Mesenchymal stem cell (in vitro differentiated cells and primary cell): ENCODE data around the gene CPXM2.

Experiments used
- DNase-seq: peaks from one replicate; pipeline ENCODE4 v3.0.0-alpha.2; 2013
- H2AFZ ChIP-seq: one replicate; pipeline ENCODE4 v1.6.1; 2013; ENCODE audit warnings: low read depth, mild to moderate bottlenecking, control low read depth, inconsistent platforms, low read length, moderate library complexity
- H2AK5ac ChIP-seq: 2 replicates; pipeline ENCODE4 v1.6.1; 2013; ENCODE audit warnings: low read length, moderate library complexity, mild to moderate bottlenecking, inconsistent platforms; ENCODE audit not compliant: severe bottlenecking
- H2BK120ac ChIP-seq: one replicate; pipeline ENCODE4 v1.6.1; 2013; ENCODE audit warnings: low read depth, mild to moderate bottlenecking, inconsistent platforms, low read length, moderate library complexity
- H2BK12ac ChIP-seq, 2 experiments: one replicate each; pipeline ENCODE4 v1.6.1; 2013; ENCODE audit warnings: inconsistent platforms in 2 of 2, low read length in 2 of 2, mild to moderate bottlenecking in 2 of 2, moderate library complexity in 2 of 2, control low read depth in 1 of 2
- H2BK15ac ChIP-seq: one replicate; pipeline ENCODE4 v1.6.1; 2013; ENCODE audit warnings: mild to moderate bottlenecking, low read depth, inconsistent platforms; ENCODE audit not compliant: poor library complexity, severe bottlenecking
- H2BK5ac ChIP-seq: 2 replicates; pipeline ENCODE4 v1.6.1; 2013; ENCODE audit warnings: low read depth, mild to moderate bottlenecking, low read length, control low read depth, inconsistent platforms; ENCODE audit not compliant: poor library complexity, severe bottlenecking
- H3K14ac ChIP-seq, 2 experiments: one replicate each; pipeline ENCODE4 v1.6.1; 2013; ENCODE audit warnings: inconsistent platforms in 2 of 2, low read length in 2 of 2, control low read depth in 1 of 2, mild to moderate bottlenecking in 1 of 2, moderate library complexity in 1 of 2
- H3K18ac ChIP-seq, 2 experiments: one replicate each; pipeline ENCODE4 v1.6.1; 2013; ENCODE audit warnings: inconsistent platforms in 2 of 2, low read length in 2 of 2, control low read depth in 1 of 2, low read depth in 1 of 2, mild to moderate bottlenecking in 1 of 2
- H3K23ac ChIP-seq, 2 experiments: one replicate each; pipeline ENCODE4 v1.6.1; 2013; ENCODE audit warnings: inconsistent platforms in 2 of 2, low read length in 2 of 2, mild to moderate bottlenecking in 2 of 2, moderate library complexity in 2 of 2, control low read depth in 1 of 2
- H3K27ac ChIP-seq: 2 replicates; pipeline ENCODE4 v1.5.1; 2013; ENCODE audit warnings: mild to moderate bottlenecking, moderate library complexity, low read length, control low read depth, inconsistent platforms; ENCODE audit not compliant: poor library complexity, severe bottlenecking
- H3K27me3 ChIP-seq, 2 experiments: 2 replicates each; pipeline versions ENCODE4 v1.6.1 to v1.7.0; 2013; ENCODE audit warnings: low read length in 2 of 2, mild to moderate bottlenecking in 2 of 2, moderate library complexity in 2 of 2, control low read depth in 1 of 2, inconsistent platforms in 1 of 2; ENCODE audit not compliant: control insufficient read depth in 1 of 2, insufficient read depth in 1 of 2
- H3K36me3 ChIP-seq, 2 experiments: 2 replicates each; pipeline versions ENCODE4 v1.6.1 to v1.7.0; 2013; ENCODE audit warnings: low read length in 2 of 2, control low read depth in 1 of 2, inconsistent platforms in 1 of 2, low read depth in 1 of 2, mild to moderate bottlenecking in 1 of 2; ENCODE audit not compliant: insufficient read depth in 2 of 2, control insufficient read depth in 1 of 2
- H3K4ac ChIP-seq, 2 experiments: one replicate each; pipeline ENCODE4 v1.6.1; 2013; ENCODE audit warnings: inconsistent platforms in 2 of 2, low read length in 2 of 2, mild to moderate bottlenecking in 2 of 2, moderate library complexity in 2 of 2, control low read depth in 1 of 2, low read depth in 1 of 2
- H3K4me1 ChIP-seq: 2 replicates; pipeline ENCODE4 v1.6.1; 2013; ENCODE audit warnings: low read depth, low read length, control low read depth; ENCODE audit not compliant: control insufficient read depth, insufficient read depth
- H3K4me2 ChIP-seq: 2 replicates; pipeline ENCODE4 v1.6.1; 2013; ENCODE audit warnings: low read length, mild to moderate bottlenecking, inconsistent platforms; ENCODE audit not compliant: poor library complexity, severe bottlenecking
- H3K4me3 ChIP-seq, 2 experiments: 2 replicates each; pipeline versions ENCODE4 v1.5.1 to v1.7.0; 2013; ENCODE audit warnings: low read length in 2 of 2, mild to moderate bottlenecking in 2 of 2, control low read depth in 1 of 2, low read depth in 1 of 2; ENCODE audit not compliant: insufficient read depth in 1 of 2
- H3K79me1 ChIP-seq: replicated peaks from 2 replicates; pipeline ENCODE4 v1.6.1; 2013; ENCODE audit warnings: mild to moderate bottlenecking, control low read depth, low read length, inconsistent platforms; ENCODE audit not compliant: poor library complexity, severe bottlenecking
- H3K9ac ChIP-seq: 2 replicates; pipeline ENCODE4 v1.7.0; 2013; ENCODE audit warnings: mild to moderate bottlenecking, low read length, moderate library complexity
- H3K9me3 ChIP-seq: 2 replicates; pipeline ENCODE4 v1.7.0; 2013; ENCODE audit warnings: mild to moderate bottlenecking, low read length; ENCODE audit not compliant: control insufficient read depth
- H4K8ac ChIP-seq: one replicate; pipeline ENCODE4 v1.6.1; 2013; ENCODE audit warnings: inconsistent platforms, mild to moderate bottlenecking, low read length, moderate library complexity
- H4K91ac ChIP-seq: one replicate; pipeline ENCODE4 v1.6.1; 2013; ENCODE audit warnings: mild to moderate bottlenecking, low read length, inconsistent platforms
- WGBS: methylation state at CpG from one replicate; pipeline ENCODE4 v1.1.7; 2013; ENCODE audit warnings: mixed read lengths; 5-methylcytosine and 5-hydroxymethylcytosine counted together

The CPXM2 gene

GRCh38 chr10:123886292-123886691 is 5.3 kb downstream of the CPXM2 start:
- no peaks in the 10 kb centered on the region for H3K36me3 ChIP-seq
- H3K9me3 ChIP-seq: no peaks in the 10 kb centered on the region

GRCh38 chr10:123885406-123886170 is 6.0 kb downstream of the CPXM2 start:
- H3K27ac ChIP-seq: no peak overlapping the region
- no peak overlapping the region for H3K18ac ChIP-seq
- no peaks in the 10 kb centered on the region for H3K36me3 ChIP-seq
- WGBS: 83% methylated on average over 6 of the region's 6 CpGs
- H2AK5ac ChIP-seq: no peak overlapping the region
- H3K9ac ChIP-seq: no peak overlapping the region
- no peak overlapping the region for H2AFZ ChIP-seq
- no peak overlapping the region for H2BK12ac ChIP-seq
- no peak overlapping the region for H2BK120ac ChIP-seq
- H3K4me3 ChIP-seq: no peak overlapping the region
- no peak overlapping the region for H3K4ac ChIP-seq
- no peak overlapping the region for H3K14ac ChIP-seq
- no peaks in the 10 kb centered on the region for H3K79me1 ChIP-seq
- DNase-seq: no peak
- H3K4me1 ChIP-seq: no peaks in the 10 kb centered on the region
- no peak overlapping the region for H4K91ac ChIP-seq
- no peaks in the 10 kb centered on the region for H3K9me3 ChIP-seq
- peaks cover 7 to 26% of the 10 kb centered on the region in 2 experiments for H3K27me3 ChIP-seq
- H3K23ac ChIP-seq: no peak overlapping the region
- H3K4me2 ChIP-seq: no peak overlapping the region
- H2BK15ac ChIP-seq: no peak overlapping the region
- no peak overlapping the region for H2BK5ac ChIP-seq
- no peak overlapping the region for H4K8ac ChIP-seq

More at GRCh38 chr10:123886292-123886691, 5.3 kb downstream of the CPXM2 start:
- Histone ChIP-seq H2BK12ac (no peak overlapping the region), H2BK5ac (no peak overlapping the region), H3K4me3 (no peak overlapping the region), H2AK5ac (no peak overlapping the region), H2BK15ac (no peak overlapping the region), H3K18ac (no peak overlapping the region), H3K23ac (no peak overlapping the region), H4K91ac (no peak overlapping the region), H2AFZ (no peak overlapping the region), H3K4me1 (no peaks in the 10 kb centered on the region), H3K27me3 (peaks cover 7 to 33% of the 10 kb centered on the region in 2 experiments), H3K9ac (no peak overlapping the region), H2BK120ac (no peak overlapping the region), H4K8ac (no peak overlapping the region), H3K4me2 (no peak overlapping the region), H3K14ac (no peak overlapping the region), H3K27ac (no peak overlapping the region), H3K79me1 (no peaks in the 10 kb centered on the region), H3K4ac (no peak overlapping the region)
- no peak for DNase-seq
- WGBS: 67% methylated on average over 6 of the region's 6 CpGs

- Histone ChIP-seq H2AK5ac (no peak overlapping the region), H3K27ac (no peak overlapping the region), H3K79me1 (no peaks in the 10 kb centered on the region), H3K9ac (no peak overlapping the region), H3K9me3 (no peaks in the 10 kb centered on the region), H2BK120ac (no peak overlapping the region), H3K18ac (no peak overlapping the region), H3K23ac (no peak overlapping the region), H3K27me3 (peaks cover 7 to 20% of the 10 kb centered on the region in 2 experiments), H2BK12ac (no peak overlapping the region), H4K8ac (no peak overlapping the region), H3K4me1 (no peaks in the 10 kb centered on the region), H3K4me3 (no peak overlapping the region), H3K4me2 (no peak overlapping the region), H3K4ac (no peak overlapping the region), H2AFZ (no peak overlapping the region), H2BK5ac (no peak overlapping the region), H3K36me3 (no peaks in the 10 kb centered on the region), H2BK15ac (no peak overlapping the region), H3K14ac (no peak overlapping the region), H4K91ac (no peak overlapping the region)
- no peak for DNase-seq
- WGBS: 59% methylated on average over 5 of the region's 5 CpGs
Measured at GRCh38 chr10:123884907-123885381, 6.7 kb downstream of the CPXM2 start.

GRCh38 chr10:123884351-123884906 is 7.2 kb downstream of the CPXM2 start:
- H3K4me2 ChIP-seq: no peak overlapping the region
- no peak overlapping the region for H3K23ac ChIP-seq
- H2AFZ ChIP-seq: no peak overlapping the region
- no peak for DNase-seq
- no peak overlapping the region for H3K4ac ChIP-seq
- no peak overlapping the region for H3K27ac ChIP-seq
- H3K9me3 ChIP-seq: no peaks in the 10 kb centered on the region
- WGBS: 80% methylated on average over 6 of the region's 7 CpGs
- H3K18ac ChIP-seq: no peak overlapping the region
- H3K14ac ChIP-seq: no peak overlapping the region
- no peak overlapping the region for H2BK120ac ChIP-seq
- H2BK15ac ChIP-seq: no peak overlapping the region
- H3K4me1 ChIP-seq: no peaks in the 10 kb centered on the region
- H3K27me3 ChIP-seq: peaks cover 7 to 14% of the 10 kb centered on the region in 2 experiments
- no peaks in the 10 kb centered on the region for H3K36me3 ChIP-seq
- no peak overlapping the region for H4K8ac ChIP-seq
- no peak overlapping the region for H2BK12ac ChIP-seq
- no peaks in the 10 kb centered on the region for H3K79me1 ChIP-seq
- H3K4me3 ChIP-seq: no peak overlapping the region
- H2AK5ac ChIP-seq: no peak overlapping the region
- no peak overlapping the region for H3K9ac ChIP-seq
- no peak overlapping the region for H4K91ac ChIP-seq
- H2BK5ac ChIP-seq: no peak overlapping the region
